Loucy (cell line): ENCODE results near the gene FAM53B.

Experiments
- H2AFZ ChIP-seq: fragments of 200-600 bp; sonication (generic); 2 replicates; pipeline ENCODE4 v1.6.0; 2016; ENCODE audit warnings: antibody characterized with exemption, mild to moderate bottlenecking, low read length, moderate library complexity
- H3F3A ChIP-seq: fragments of 200-600 bp; 2 replicates; pipeline ENCODE4 v1.6.0; 2016; ENCODE audit warnings: antibody characterized with exemption, low read depth, mild to moderate bottlenecking
- H3K27me3 ChIP-seq: fragments of 200-600 bp; sonication (generic); 2 replicates; pipeline ENCODE4 v1.6.1; 2014; ENCODE audit warnings: low read length, mild to moderate bottlenecking; ENCODE audit not compliant: insufficient read depth, poor library complexity, severe bottlenecking
- H3K36me3 ChIP-seq: fragments of 200-600 bp; sonication (generic); 2 replicates; pipeline ENCODE4 v1.6.1; 2016; ENCODE audit warnings: low read length; ENCODE audit not compliant: insufficient read depth
- H3K4me1 ChIP-seq: fragments of 200-600 bp; sonication (generic); 2 replicates; pipeline ENCODE4 v1.5.1; 2014; ENCODE audit warnings: low read length, mild to moderate bottlenecking; ENCODE audit not compliant: insufficient read depth, poor library complexity, severe bottlenecking
- H3K4me2 ChIP-seq: fragments of 200-600 bp; sonication (generic); 2 replicates; pipeline ENCODE4 v1.6.0; 2014; ENCODE audit warnings: antibody characterized with exemption, low read length, low read depth, mild to moderate bottlenecking; ENCODE audit not compliant: poor library complexity, severe bottlenecking
- H3K4me3 ChIP-seq: fragments of 200-600 bp; sonication (generic); 2 replicates; pipeline ENCODE4 v1.5.1; 2014; ENCODE audit warnings: low read length, mild to moderate bottlenecking, mixed read lengths; ENCODE audit not compliant: poor library complexity, severe bottlenecking
- H3K79me2 ChIP-seq: fragments of 200-600 bp; sonication (generic); 2 replicates; pipeline ENCODE4 v1.6.1; 2014; ENCODE audit warnings: low read length; ENCODE audit not compliant: insufficient read depth
- H3K9ac ChIP-seq: fragments of 200-600 bp; sonication (generic); 2 replicates; pipeline ENCODE4 v1.6.0; 2014; ENCODE audit warnings: mild to moderate bottlenecking, low read depth, low read length, moderate library complexity; ENCODE audit not compliant: poor library complexity, severe bottlenecking
- H3K9me2 ChIP-seq: fragments of 200-600 bp; sonication (generic); replicated peaks from 2 replicates; pipeline ENCODE4 v1.6.1; 2016; ENCODE audit warnings: low read depth, low read length, mixed read lengths
- H3K9me3 ChIP-seq: fragments of 200-600 bp; sonication (generic); 2 replicates; pipeline ENCODE4 v1.6.1; 2014; ENCODE audit warnings: mild to moderate bottlenecking, antibody characterized with exemption, low read length, low read depth; ENCODE audit not compliant: insufficient read depth
- H4K20me1 ChIP-seq: fragments of 200-600 bp; sonication (generic); 2 replicates; pipeline ENCODE4 v1.6.0; 2014; ENCODE audit warnings: antibody characterized with exemption, low read length, mild to moderate bottlenecking; ENCODE audit not compliant: insufficient read depth, poor library complexity, severe bottlenecking
- CTCF ChIP-seq: fragments of 200-600 bp; sonication (generic); conservative IDR thresholded peaks from 2 replicates; pipeline ENCODE4 v1.5.1; 2014; ENCODE audit warnings: mild to moderate bottlenecking, antibody characterized with exemption, low read length
- EZH2phosphoT487 ChIP-seq: fragments of 200-600 bp; IDR thresholded peaks from 2 replicates; pipeline ENCODE4 v1.6.1; 2018; ENCODE audit warnings: antibody characterized with exemption, mild to moderate bottlenecking, moderate library complexity, borderline replicate concordance

Gene FAM53B

GRCh38 chr10:124754227-124754626, 10.0 kb upstream of the FAM53B start:
- Histone ChIP-seq H3K9me2 (no peaks in the 10 kb centered on the region), H3F3A (no peaks in the 10 kb centered on the region), H3K4me1 (no peaks in the 10 kb centered on the region), H3K27me3 (no peaks in the 10 kb centered on the region), H3K4me2 (no peak overlapping the region), H3K36me3 (peaks cover 6% of the 10 kb centered on the region; the same call in 1 of the 2 replicates), H3K9ac (no peak overlapping the region), H2AFZ (no peak overlapping the region), H3K79me2 (no peaks in the 10 kb centered on the region), H3K4me3 (no peak overlapping the region), H4K20me1 (no peaks in the 10 kb centered on the region), H3K9me3 (no peaks in the 10 kb centered on the region)
- TF ChIP-seq EZH2phosphoT487: no peak
- TF ChIP-seq CTCF: no peak

GRCh38 chr10:124748953-124749645, 4.9 kb upstream of the FAM53B start:
- no peak overlapping the region for H3K4me3 ChIP-seq
- H3K79me2 ChIP-seq: no peaks in the 10 kb centered on the region
- peaks cover 11% of the 10 kb centered on the region; the same call in 1 of the 2 replicates for H3K36me3 ChIP-seq
- H3K4me2 ChIP-seq: no peak overlapping the region
- peaks cover 5% of the 10 kb centered on the region; the same call in 1 of the 2 replicates for H3F3A ChIP-seq
- no peak overlapping the region for H2AFZ ChIP-seq
- no peaks in the 10 kb centered on the region for H4K20me1 ChIP-seq
- H3K9me3 ChIP-seq: no peaks in the 10 kb centered on the region
- TF ChIP-seq CTCF (no peak), EZH2phosphoT487 (no peak)
- H3K27me3 ChIP-seq: no peaks in the 10 kb centered on the region
- H3K9me2 ChIP-seq: no peaks in the 10 kb centered on the region
- H3K9ac ChIP-seq: no peak overlapping the region
- peaks cover 8% of the 10 kb centered on the region for H3K4me1 ChIP-seq

GRCh38 chr10:124748166-124748565, 4.0 kb upstream of the FAM53B start:
- Histone ChIP-seq H3F3A (peaks cover 5% of the 10 kb centered on the region; the same call in 1 of the 2 replicates), H3K9me2 (no peaks in the 10 kb centered on the region), H3K4me2 (no peak overlapping the region), H3K4me3 (no peak overlapping the region), H3K9me3 (no peaks in the 10 kb centered on the region), H2AFZ (no peak overlapping the region), H3K27me3 (no peaks in the 10 kb centered on the region), H3K79me2 (peaks cover 6% of the 10 kb centered on the region), H3K4me1 (peaks cover 8% of the 10 kb centered on the region), H4K20me1 (no peaks in the 10 kb centered on the region), H3K9ac (no peak overlapping the region), H3K36me3 (peaks cover 11% of the 10 kb centered on the region; the same call in 1 of the 2 replicates)
- no peak for TF ChIP-seq CTCF
- no peak for TF ChIP-seq EZH2phosphoT487
